HUDEP-2 (cell line): ENCODE measurements around the gene RFNG.

Experiments
- DNase-seq, 76 experiments: peaks; one replicate each; lab custom pipeline; 2025; ENCODE audit not compliant: unreplicated experiment in 76 of 76; lab: John Stamatoyannopoulos, UW

Gene RFNG

DNA sequence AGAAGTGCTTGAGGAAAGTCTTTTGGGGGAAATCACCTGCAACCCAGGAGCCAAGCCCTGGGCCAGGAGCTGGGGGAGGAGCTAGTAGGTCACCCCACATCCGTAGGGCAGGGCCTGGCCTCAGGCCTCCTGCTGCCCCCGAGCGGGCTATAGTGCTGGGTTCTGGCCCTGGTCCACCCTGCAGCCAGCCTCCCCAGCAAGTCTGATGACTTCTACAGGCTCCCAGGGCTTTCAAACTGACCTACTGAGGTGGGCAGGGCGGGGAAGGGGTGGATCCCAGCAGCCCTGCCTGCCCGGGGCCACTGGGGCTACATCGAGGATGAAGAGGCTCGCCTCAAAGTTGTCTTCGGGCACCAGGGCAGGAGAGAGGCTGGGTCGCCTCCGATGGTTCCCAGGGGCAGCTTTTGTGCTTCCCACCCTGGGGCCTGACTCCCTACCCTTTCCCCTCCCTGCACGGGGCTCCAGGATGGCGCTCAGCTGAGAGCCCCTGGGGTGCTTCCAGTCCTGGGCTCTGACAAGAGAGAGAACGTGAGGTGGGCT, 33.9 kb downstream of the RFNG start:
- no peak for DNase-seq

DNA sequence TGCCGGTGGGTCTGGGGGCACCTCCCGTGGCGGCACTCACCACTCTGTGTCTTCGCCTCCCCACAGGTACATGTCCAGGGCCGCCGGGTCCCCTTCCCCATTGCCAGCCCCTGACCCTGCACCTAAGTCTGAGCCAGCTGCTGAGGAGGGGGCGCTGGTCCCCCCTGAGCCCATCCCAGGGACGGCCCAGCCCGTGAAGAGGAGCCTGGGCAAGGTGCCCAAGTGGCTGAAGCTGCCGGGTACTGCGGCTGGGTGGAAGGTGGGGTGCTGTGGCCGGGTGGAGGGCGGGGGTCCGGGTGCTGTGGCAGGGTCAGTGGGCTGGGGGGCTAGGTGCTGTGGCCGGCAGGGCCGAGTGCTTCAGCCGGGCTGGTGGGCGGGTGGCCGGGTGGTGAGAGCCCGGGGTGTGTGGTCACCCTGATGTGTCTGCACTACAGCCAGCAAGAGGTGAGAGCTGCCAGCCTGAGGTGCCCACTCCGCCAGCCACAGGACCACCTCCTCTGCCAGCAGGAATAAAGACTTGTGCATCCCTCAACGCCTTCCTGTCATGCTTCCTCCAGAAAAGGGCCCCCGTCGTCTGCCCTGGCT, 34.6 kb downstream of the RFNG start:
- no peak for DNase-seq

- DNase-seq, result no peak
Measured at GRCh38 chr17:82016061-82016874, 35.3 kb downstream of the RFNG start.

DNA sequence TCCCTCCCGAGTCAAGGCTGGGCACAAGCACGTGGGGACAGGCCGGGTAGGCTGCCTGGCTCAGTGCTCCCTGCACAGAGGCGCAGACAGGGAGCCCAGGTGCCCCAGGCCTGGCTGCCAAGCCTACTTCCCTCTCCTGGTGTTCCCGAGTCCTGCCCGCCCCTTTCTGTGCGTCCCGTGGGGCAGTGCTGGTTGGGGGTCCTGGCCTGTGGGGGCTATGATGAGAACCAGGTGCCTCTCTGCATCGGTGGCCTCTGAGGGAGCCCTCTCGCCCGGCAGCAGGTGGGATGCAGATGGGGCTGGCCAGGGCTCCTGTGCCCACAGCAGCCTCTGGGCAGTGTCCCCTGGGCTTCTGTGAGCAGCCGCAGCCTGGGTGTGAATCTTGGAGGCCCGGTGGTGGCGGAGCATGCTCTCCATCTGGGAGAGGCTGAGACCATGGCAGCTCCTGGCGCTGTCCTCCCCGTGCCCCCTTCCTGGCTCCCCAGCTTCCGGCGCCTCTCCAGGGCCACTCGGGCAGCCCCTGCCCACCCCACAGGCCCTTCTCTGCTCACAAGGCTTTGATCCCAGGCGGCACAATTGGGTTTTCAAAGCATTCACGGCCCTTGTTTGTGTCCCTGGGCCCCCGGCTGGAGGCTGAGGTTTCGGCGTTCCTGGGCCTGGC, 36.2 kb downstream of the RFNG start:
- no peak for DNase-seq

GRCh38 chr17:82014971-82015310, 36.7 kb downstream of the RFNG start:
- DNase-seq, result no peak

- peak in 27 of 76 experiments; percentile 2 to 57 (median 22) for DNase-seq
Measured at GRCh38 chr17:82014432-82014831, 37.2 kb downstream of the RFNG start.

- DNase-seq, result no peak
Measured at GRCh38 chr17:82013772-82014321, 37.8 kb downstream of the RFNG start.

GRCh38 chr17:82013341-82013740, 38.3 kb downstream of the RFNG start:
- no peak for DNase-seq

GRCh38 chr17:82012640-82013295, 38.8 kb downstream of the RFNG start:
- no peak for DNase-seq

GRCh38 chr17:82012261-82012639, 39.4 kb downstream of the RFNG start:
- DNase-seq, result no peak

DNA sequence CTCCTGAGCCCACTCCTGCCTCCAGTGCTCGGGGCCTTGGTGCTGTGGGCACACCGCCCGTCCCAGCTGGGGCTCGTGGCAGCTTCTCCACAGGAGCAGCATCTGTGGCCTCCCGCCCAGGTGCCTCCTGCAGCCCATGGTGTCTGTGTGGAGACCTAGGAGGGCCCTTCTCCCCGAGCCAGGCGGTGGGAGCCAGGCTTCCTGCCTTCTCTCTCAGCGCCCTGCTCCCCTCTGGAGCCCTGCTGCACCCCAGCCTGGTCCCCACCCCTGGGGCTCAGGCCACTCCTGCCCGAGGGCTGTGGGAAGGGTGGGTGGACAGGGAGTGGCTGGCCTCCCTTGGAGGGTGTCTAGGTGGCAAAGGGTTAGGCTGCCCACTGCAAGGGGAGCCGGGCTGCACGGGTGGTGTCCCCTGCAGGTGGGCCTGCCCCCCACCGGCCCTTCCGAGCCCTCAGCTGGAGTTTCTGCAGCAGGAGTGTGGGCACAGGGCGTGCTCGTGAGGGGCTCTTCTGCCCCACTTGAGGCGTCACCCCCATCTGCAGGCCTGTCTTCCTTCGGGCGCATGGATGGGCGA, 39.9 kb downstream of the RFNG start:
- DNase-seq, result no peak

DNA sequence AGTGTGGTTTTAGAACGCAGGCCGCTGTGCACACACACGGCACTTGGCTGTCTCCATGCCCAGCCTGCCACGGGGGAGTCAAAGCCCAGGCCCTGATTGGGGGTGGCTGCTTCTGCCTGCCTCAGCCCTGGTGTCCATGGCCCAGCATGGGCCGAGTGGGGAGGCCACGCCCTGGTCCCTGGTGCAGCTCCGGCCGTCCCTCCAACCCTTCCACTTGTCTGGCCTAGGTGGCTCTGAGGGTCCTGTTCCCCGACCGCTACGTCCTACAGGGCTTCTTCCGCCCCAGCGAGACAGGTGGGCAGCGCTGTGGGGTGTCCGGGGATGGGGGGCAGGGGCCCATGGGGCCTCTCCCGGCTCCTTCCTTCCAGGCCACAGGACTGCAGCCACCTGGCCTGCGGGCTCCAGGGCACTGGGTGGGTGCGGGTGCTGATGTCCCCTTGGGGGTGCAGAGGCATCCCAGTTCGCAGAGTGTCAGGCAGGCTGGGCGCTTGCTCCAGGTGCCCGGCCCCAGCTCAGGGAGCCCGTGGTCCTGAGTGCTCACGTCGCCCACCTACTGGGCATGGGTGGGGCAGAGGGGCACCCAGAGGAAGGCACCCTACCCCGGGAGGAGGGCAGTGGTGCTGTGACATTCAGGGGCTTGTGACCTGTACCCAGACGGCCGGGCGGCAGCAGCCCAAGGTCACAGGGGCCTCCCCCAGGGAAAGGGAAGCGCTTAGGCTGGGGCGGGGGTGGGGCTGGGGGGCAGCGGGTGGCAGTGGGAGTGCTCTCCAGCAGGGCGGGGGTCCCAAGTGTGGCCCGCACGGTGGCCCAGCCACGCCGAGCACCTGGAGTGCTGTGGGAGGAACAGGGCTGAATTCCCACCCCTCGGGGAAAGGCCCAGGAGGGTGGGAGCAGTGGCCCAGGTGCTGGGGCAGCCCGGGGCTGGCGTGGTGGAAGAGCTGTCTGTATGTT, 40.8 kb downstream of the RFNG start:
- no peak for DNase-seq

DNA sequence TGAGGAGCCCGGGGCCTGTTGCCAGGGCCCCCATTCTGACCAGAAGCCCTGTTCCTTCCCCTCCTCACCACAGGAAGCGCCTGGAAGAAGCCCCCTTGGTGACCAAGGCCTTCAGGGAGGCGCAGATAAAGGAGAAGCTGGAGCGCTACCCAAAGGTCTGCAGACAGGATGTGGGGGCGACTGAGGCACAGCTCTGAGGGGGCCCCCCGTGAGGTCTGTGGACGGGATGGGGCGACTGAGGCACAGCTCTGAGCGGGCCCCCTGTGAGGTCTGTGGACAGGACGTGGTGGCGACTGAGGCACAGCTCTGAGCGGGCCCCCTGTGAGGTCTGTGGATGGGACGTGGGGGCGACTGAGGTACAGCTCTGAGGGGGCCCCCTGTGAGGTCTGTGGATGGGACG, 42.2 kb downstream of the RFNG start:
- DNase-seq, result no peak

DNA sequence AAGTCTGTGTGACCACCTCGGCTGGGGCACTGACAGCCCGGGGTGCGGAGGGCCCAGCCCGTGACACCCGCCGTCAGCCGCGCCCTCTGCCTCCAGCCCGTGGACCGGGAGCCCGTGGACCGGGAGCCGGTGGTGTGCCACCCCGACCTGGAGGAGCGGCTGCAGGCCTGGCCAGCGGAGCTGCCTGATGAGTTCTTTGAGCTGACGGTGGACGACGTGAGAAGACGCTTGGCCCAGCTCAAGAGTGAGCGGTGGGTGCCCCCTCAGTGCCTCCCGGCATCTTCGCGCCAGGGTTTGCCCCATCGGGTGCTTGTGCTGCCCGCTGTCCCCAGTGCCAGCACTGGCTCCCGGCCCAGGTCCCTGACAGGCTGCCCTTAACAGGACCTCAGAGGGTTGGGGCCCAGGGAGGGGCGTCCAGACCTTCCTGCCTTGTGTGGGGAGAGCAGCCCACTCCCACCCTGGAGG, 42.6 kb downstream of the RFNG start:
- DNase-seq, result no peak

DNA sequence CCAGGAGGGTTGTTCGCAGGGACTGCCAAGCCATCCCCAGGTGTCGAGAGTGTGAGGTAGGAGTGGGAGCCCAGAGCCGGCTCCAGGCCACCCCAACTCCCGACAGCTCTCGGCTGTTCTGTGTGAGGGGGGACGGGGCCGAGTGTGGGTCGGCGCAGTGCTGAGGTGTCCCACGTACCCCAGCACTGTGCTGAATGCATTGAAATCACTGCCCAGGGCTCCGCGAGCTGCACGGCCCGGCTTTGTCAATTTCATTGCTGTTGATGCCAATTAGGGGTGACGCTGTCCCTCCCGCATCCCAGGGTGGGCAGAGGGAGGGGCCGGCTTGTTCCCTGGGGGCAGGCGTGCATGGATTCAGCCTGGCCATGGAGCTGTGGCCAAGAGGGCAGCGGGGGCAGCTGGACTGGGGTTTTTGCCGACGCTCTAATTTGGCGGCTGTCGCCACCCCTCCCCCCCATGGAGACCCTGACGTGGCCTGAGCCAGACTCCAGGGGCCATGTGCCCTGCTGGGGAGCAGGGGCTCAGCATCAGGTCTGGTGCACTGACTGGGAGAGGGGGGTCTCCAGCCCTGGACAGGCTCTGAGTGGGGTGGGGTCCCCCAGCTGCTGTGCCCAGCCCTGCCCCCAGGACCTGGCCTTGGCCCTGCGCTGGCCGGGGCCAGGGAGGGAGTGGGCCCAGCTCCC, 43.2 kb downstream of the RFNG start:
- DNase-seq, result no peak

DNA sequence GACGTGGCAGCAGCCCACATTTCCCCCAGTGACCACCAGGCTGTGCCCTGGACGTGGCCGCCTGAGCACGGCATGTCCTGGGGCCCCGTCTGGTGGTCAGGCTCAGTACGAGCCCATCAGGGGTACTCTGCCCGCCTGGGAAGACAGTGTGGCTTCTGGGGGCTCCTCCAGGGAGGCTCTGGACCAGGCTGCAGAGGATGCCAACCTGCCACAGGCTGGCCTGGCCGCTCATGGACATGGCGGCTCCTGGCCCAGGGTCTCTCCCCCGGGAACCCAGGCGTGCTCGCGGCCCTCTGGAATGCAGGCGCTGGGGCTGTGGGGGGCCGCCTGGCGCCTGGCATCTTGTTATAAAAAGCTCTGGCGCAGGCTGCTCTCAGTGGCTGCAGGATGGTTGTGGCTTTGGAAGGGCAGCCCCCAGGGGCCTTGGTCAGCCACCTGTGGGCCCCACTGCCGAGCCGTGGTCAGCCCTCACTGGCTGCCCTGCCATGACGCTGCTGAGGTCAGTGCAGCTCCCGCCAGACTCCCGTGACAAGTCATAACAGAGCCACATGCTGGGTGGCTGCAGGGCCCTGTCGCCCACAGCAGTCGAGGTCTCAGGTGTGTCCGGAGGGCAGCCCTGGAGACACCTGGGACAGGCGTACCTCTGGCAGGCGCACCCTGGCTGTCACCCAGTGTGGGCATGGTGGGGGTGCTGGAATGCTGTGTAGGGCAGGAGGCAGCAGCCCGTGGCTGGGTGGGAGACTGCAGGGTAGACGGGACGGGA, 43.9 kb downstream of the RFNG start:
- no peak for DNase-seq

DNA sequence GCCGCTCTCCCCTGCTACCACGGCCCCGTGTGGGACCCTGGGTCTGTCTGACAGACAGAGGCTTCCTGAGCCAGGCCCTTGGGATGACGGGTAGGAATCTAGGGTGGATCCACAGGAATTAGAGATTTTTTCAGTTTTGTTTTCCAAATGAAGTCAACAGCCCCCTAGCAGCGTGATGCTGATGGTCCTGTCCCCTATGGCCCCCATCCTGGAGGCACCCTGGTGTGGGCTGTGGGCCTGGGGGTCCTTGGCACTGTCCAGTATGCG, 44.5 kb downstream of the RFNG start:
- DNase-seq, result no peak

GRCh38 chr17:82006468-82007227, 45.0 kb downstream of the RFNG start:
- no peak for DNase-seq
